GM10266 (cell line): ENCODE data around the gene MRAP2.
"Not testable (repeated sequence)": the region's sequence is repeated elsewhere in the genome, so short reads cannot be mapped to it uniquely, and the experiment has no call there.

Source experiments
- DNase-seq: peaks from one replicate; pipeline ENCODE4 v3.0.0; 2012; ENCODE audit errors: extremely low spot score
- CTCF ChIP-seq: IDR thresholded peaks from 2 replicates; pipeline ENCODE4 v1.5.1; 2012; ENCODE audit warnings: mild to moderate bottlenecking, low read depth; ENCODE audit not compliant: control insufficient read depth, insufficient read depth; ENCODE audit errors: missing control alignments

The MRAP2 gene

GRCh38 chr6:84118191-84118590, 84.6 kb downstream of the MRAP2 start:
- no peak for TF ChIP-seq CTCF
- DNase-seq: no peak

GRCh38 chr6:84119277-84119676, 85.7 kb downstream of the MRAP2 start:
- no peak for TF ChIP-seq CTCF
- no peak for DNase-seq

- no peak for DNase-seq
- no peak for TF ChIP-seq CTCF
These were observed 89.6 kb downstream of the MRAP2 start for GRCh38 chr6:84123186-84123585.

GRCh38 chr6:84129588-84129987, 96.0 kb downstream of the MRAP2 start:
- not testable (repeated sequence) for DNase-seq

GRCh38 chr6:84133385-84133784, 99.8 kb downstream of the MRAP2 start:
- not testable (repeated sequence) for DNase-seq

GRCh38 chr6:84135291-84135690, 101.7 kb downstream of the MRAP2 start:
- no peak for DNase-seq
- no peak for TF ChIP-seq CTCF

GRCh38 chr6:84136364-84137050, 102.9 kb downstream of the MRAP2 start:
- TF ChIP-seq CTCF: no peak
- no peak for DNase-seq

- no peak for DNase-seq
- TF ChIP-seq CTCF: no peak
These were observed 103.4 kb downstream of the MRAP2 start for GRCh38 chr6:84137051-84137375.
